GM19240 (cell line): Measurements from ENCODE around the gene UPK3A.

Experiments used
- DNase-seq: peaks from one replicate; pipeline ENCODE4 v3.0.0; 2011; ENCODE audit warnings: low spot score; ENCODE audit not compliant: insufficient read length

UPK3A gene

GRCh38 chr22:45284705-45285262, at the start of gene UPK3A:
Gene UPK3A (plus strand): TSS chr22:45284949. CDS start chr22:45285014, 65 bp downstream.
- DNase-seq = no peak

GRCh38 chr22:45235101-45235777, 49.5 kb upstream of the UPK3A start:
- DNase-seq = peak; percentile 90

- no peak for DNase-seq
Measured at GRCh38 chr22:45235851-45236342, 48.9 kb upstream of the UPK3A start.

GRCh38 chr22:45237065-45237990, 47.4 kb upstream of the UPK3A start:
- no peak for DNase-seq

- DNase-seq = no peak
Measured at GRCh38 chr22:45238076-45238956, 46.4 kb upstream of the UPK3A start.

- DNase-seq = no peak
Measured at GRCh38 chr22:45238957-45239680, 45.6 kb upstream of the UPK3A start.

- DNase-seq = no peak
Measured at GRCh38 chr22:45239681-45240051, 45.1 kb upstream of the UPK3A start.

GRCh38 chr22:45240104-45240809, 44.5 kb upstream of the UPK3A start:
- DNase-seq = peak; percentile 41

- peak; percentile 86 for DNase-seq
Measured at GRCh38 chr22:45240810-45241631, 43.7 kb upstream of the UPK3A start, which contains the start of gene KIAA0930. Gene KIAA0930 (minus strand): TSS chr22:45240894. CDS start chr22:45240703, 191 bp downstream.

GRCh38 chr22:45242778-45243191, 42.0 kb upstream of the UPK3A start:
- DNase-seq = no peak

- no peak for DNase-seq
Measured at GRCh38 chr22:45244916-45245315, 39.8 kb upstream of the UPK3A start.

GRCh38 chr22:45246060-45246985, 38.4 kb upstream of the UPK3A start:
- DNase-seq = no peak

- DNase-seq = peak; percentile 43
Measured at GRCh38 chr22:45248832-45249561, 35.8 kb upstream of the UPK3A start.

- DNase-seq = no peak
Measured at GRCh38 chr22:45251825-45252224, 32.9 kb upstream of the UPK3A start.

GRCh38 chr22:45253039-45253641, 31.6 kb upstream of the UPK3A start:
- no peak for DNase-seq

GRCh38 chr22:45254388-45254787, 30.4 kb upstream of the UPK3A start:
- DNase-seq = no peak
